Measurements from ENCODE around the gene DAPK3.
"Not testable (repeated sequence)": the region's sequence is repeated elsewhere in the genome, so short reads cannot be mapped to it uniquely, and the experiment has no call there.

The DAPK3 gene

GRCh38 chr19:3977242-3978143, 6.6 kb upstream of the DAPK3 start:
- DNase-seq, result no peak

GRCh38 chr19:3976495-3977241, 5.8 kb upstream of the DAPK3 start:
- DNase-seq, result no peak

- no peak for DNase-seq
These were observed 4.8 kb upstream of the DAPK3 start for GRCh38 chr19:3975637-3976087.

GRCh38 chr19:3975144-3975543, 4.2 kb upstream of the DAPK3 start:
- DNase-seq, result no peak

GRCh38 chr19:3970313-3970807, 539 bp downstream of the DAPK3 start:
- no peak for DNase-seq

- no peak for DNase-seq
These were observed 1.2 kb downstream of the DAPK3 start for GRCh38 chr19:3969435-3970312.

- DNase-seq, result no peak
These were observed 2.1 kb downstream of the DAPK3 start for GRCh38 chr19:3968556-3969434.

GRCh38 chr19:3967983-3968382, 2.9 kb downstream of the DAPK3 start:
- not testable (repeated sequence) for DNase-seq

GRCh38 chr19:3966051-3967017, 4.6 kb downstream of the DAPK3 start:
- DNase-seq, result no peak

- DNase-seq, result no peak
These were observed 6.4 kb downstream of the DAPK3 start for GRCh38 chr19:3964256-3965194.

- DNase-seq, result no peak
These were observed 7.2 kb downstream of the DAPK3 start for GRCh38 chr19:3963458-3964255.

GRCh38 chr19:3961007-3961406, 9.9 kb downstream of the DAPK3 start:
- no peak for DNase-seq

GRCh38 chr19:3959766-3960131, 11.2 kb downstream of the DAPK3 start:
- DNase-seq, result no peak

GRCh38 chr19:3958836-3959765, 11.8 kb downstream of the DAPK3 start:
- DNase-seq, result no peak

GRCh38 chr19:3955688-3956087, 15.2 kb downstream of the DAPK3 start:
- DNase-seq, result no peak

- DNase-seq, result not testable (repeated sequence)
These were observed 15.6 kb downstream of the DAPK3 start for GRCh38 chr19:3955276-3955675.

GRCh38 chr19:3954107-3954506, 16.8 kb downstream of the DAPK3 start:
- no peak for DNase-seq
